VCaP (cell line): ENCODE data around the gene RARG.

Source experiments
- H3K27ac ChIP-seq: fragments of 450-650 bp; 2 replicates; pipeline ENCODE4 v1.5.1; 2017
- TF ChIP-seq, protein P1 (sequence below): fragments of 450-650 bp; conservative IDR thresholded peaks from 2 replicates; pipeline ENCODE4 v1.5.1; 2017; ENCODE audit warnings: mild to moderate bottlenecking, moderate library complexity

The RARG gene

DNA sequence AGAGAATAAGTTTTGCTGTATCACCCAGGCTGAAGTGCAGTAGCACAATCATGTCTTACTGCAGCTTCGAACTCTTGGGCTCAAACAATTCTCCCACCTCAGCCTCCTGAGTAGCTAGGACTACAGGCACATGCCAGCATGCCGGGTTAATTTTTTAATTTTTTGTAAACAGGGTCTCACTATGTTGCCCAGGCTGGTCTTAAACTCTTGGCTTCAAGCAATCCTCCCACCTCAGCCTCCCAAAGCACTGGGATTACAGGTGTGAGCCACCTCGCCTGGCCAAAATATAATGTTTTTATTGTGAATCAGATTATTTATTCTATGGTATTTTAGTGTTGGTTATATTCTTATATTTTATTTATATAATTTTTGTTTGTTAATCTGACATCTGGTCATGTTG, 55.3 kb downstream of the RARG start:
- TF ChIP-seq, protein P1, sequence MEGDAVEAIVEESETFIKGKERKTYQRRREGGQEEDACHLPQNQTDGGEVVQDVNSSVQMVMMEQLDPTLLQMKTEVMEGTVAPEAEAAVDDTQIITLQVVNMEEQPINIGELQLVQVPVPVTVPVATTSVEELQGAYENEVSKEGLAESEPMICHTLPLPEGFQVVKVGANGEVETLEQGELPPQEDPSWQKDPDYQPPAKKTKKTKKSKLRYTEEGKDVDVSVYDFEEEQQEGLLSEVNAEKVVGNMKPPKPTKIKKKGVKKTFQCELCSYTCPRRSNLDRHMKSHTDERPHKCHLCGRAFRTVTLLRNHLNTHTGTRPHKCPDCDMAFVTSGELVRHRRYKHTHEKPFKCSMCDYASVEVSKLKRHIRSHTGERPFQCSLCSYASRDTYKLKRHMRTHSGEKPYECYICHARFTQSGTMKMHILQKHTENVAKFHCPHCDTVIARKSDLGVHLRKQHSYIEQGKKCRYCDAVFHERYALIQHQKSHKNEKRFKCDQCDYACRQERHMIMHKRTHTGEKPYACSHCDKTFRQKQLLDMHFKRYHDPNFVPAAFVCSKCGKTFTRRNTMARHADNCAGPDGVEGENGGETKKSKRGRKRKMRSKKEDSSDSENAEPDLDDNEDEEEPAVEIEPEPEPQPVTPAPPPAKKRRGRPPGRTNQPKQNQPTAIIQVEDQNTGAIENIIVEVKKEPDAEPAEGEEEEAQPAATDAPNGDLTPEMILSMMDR, result no peak
- peak overlapping the region; percentile 59 for H3K27ac ChIP-seq

- TF ChIP-seq, protein P1, result peak; percentile 69
- peak overlapping the region; percentile 59 for H3K27ac ChIP-seq
These were observed 57.0 kb downstream of the RARG start for GRCh38 chr12:53174881-53175491.

- H3K27ac ChIP-seq, result peak overlapping the region; percentile 72; the same call in 1 of the 2 replicates
- TF ChIP-seq, protein P1, result no peak
These were observed 58.8 kb downstream of the RARG start for GRCh38 chr12:53173085-53173715.

- TF ChIP-seq, protein P1, result no peak
- peak overlapping the region; percentile 72 for H3K27ac ChIP-seq
These were observed 59.7 kb downstream of the RARG start for GRCh38 chr12:53172352-53172751.

- H3K27ac ChIP-seq, result peak overlapping the region; percentile 72
These were observed 60.2 kb downstream of the RARG start for GRCh38 chr12:53171725-53172329.

DNA sequence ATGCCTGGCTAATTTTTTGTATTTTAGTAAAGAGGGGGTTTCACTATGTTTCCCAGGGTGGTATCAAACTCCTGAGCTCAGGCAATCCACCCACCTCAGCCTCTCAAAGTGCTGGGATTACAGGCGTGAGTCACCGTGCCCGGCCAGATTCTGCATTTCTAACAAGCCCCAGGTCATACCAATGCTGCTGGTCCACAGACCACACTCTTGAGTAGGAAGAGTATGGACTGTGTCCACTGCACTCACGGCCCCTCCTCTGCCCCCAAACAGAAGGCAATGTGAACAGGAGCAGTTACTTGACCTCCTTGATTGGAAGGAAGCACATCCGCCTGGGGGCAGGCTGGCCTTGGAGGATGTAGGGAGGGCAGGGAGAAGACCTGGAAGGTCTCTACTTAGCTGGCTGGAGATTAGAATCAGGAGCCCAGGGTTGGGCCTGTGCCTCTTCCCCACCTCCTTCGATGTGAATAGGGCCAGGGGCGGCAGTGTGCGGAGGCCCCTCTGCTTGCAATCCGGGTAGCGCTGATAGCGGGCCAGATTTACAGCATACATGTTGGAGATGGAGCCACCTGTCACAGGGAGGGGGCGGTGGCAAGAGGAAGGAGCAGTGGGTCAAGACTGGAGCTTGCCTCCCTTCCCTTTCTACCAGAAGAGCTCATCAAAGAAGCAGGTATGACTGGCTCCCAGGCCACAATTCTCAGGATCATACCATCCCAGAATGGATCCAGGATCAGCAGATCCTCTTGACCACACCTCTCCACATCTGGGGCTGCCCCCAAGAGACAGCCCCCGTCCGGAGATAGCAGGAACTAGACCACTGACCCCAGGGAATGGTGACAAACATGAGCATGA, 60.9 kb downstream of the RARG start:
- peak overlapping the region; percentile 72 for H3K27ac ChIP-seq
- TF ChIP-seq, protein P1, result no peak

More at GRCh38 chr12:53171725-53172329, 60.2 kb downstream of the RARG start:
- TF ChIP-seq, protein P1, result no peak

DNA sequence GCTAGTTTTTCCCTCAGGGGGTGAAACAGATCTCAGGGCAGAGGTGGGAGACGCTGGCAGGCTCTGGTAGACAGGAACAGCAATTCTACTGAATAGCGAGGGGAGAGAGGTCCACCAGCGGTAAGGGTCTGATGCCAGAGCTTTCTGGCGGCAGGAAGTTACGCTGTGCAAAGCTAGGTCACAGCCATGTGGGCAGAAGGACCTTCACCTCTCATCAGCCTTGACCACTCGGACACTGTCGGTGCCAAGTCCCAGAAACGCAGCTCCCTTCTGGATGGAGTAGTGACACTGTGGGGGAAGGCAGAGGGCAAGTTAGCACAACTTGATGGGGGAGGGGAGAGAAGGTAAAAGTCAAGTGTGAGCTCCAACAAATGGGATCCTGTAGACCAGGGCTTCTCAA, 61.8 kb downstream of the RARG start:
- TF ChIP-seq, protein P1, result no peak
- no peak overlapping the region for H3K27ac ChIP-seq
